Mucosa of rectum (tissue), 2 donors: ENCODE data around the gene TFB1M.
"Not testable (repeated sequence)": the region's sequence is repeated elsewhere in the genome, so short reads cannot be mapped to it uniquely, and the experiment has no call there.

Experiments
- H3K27ac ChIP-seq, 2 donors: one replicate each; pipeline ENCODE4 v1.7.0; 2013; ENCODE audit warnings: inconsistent platforms in 2 of 2, low read depth in 2 of 2, low read length in 2 of 2
- H3K27me3 ChIP-seq, 2 donors: one replicate each; pipeline ENCODE4 v1.7.0; 2013; ENCODE audit warnings: low read length in 2 of 2; ENCODE audit not compliant: control insufficient read depth in 2 of 2, insufficient read depth in 2 of 2
- H3K36me3 ChIP-seq, 2 donors: one replicate each; pipeline ENCODE4 v1.7.0; 2013; ENCODE audit warnings: low read length in 2 of 2; ENCODE audit not compliant: control insufficient read depth in 2 of 2, insufficient read depth in 2 of 2
- H3K4me1 ChIP-seq, 2 donors: one replicate each; pipeline ENCODE4 v1.7.0; 2013; ENCODE audit warnings: low read length in 2 of 2, mild to moderate bottlenecking in 1 of 2; ENCODE audit not compliant: control insufficient read depth in 2 of 2, insufficient read depth in 2 of 2
- H3K4me3 ChIP-seq, 2 donors: one replicate each; pipeline ENCODE4 v1.7.0; 2013; ENCODE audit warnings: low read length in 2 of 2
- H3K9ac ChIP-seq, 2 donors: one replicate each; pipeline ENCODE4 v1.7.0; 2013; ENCODE audit warnings: low read length in 2 of 2, low read depth in 1 of 2, mild to moderate bottlenecking in 1 of 2
- H3K9me3 ChIP-seq, 2 donors: one replicate each; pipeline ENCODE4 v1.7.0; 2013; ENCODE audit warnings: low read length in 2 of 2; ENCODE audit not compliant: control insufficient read depth in 2 of 2
- donor health status: healthy.
- donor health status: Normal muscosa, but diverticular disease.

TFB1M gene

DNA sequence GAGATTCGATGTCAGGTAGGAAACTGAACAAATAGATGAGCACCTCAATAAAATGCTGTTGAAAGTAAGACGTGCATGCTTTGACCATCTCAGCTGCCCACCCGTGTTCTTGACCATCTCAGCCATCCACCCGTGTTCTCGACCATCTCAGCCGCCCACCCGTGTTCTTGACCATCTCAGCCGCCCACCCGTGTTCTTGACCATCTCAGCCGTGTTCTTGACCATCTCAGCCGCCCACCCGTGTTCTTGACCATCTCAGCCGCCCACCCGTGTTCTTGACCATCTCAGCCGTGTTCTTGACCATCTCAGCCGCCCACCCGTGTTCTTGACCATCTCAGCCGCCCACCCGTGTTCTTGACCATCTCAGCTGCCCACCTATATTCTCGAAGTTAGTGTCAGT is 95.6 kb downstream of the TFB1M start:
- H3K9ac ChIP-seq, H3K4me3 ChIP-seq, H3K9me3 ChIP-seq, H3K4me1 ChIP-seq, H3K27ac ChIP-seq, H3K27me3 ChIP-seq, H3K36me3 ChIP-seq: not testable (repeated sequence)

DNA sequence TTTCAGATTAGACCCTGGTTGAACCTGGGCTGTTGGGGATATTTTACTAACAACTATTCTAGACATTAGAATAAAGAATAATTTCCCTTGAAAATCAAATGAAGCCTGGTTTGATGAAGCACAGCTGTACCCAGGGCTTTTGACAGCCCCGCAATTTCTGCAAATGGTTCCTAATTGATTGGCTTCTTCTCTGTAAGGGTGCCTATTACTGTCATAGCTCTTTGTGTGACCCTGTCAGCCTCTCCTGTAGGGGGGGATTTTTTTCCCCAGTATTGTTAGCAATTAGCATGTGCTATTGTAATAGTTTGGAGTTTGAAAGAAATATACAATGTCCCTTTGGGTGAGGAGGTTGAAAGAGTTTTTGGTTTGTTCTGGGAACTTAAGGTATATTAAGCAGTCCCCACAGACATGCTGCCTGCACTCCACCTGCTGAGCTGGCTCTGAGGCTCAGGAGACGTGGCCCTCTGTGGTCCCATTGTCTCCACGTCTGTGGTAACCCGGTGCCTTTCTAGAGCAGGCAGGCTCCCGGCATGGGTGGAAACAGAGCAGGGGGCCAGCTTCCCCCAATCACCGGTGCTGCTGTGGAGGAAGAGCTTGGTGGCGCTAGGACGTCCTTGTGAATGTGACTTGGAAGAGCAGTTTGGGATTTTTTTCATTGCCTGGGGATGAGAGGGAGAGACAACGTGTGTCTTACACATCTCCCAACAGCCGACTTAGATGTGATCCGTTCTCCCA is 97.8 kb downstream of the TFB1M start:
- H3K4me1 ChIP-seq, result no peaks in the 10 kb centered on the region
- H3K9me3 ChIP-seq, result no peaks in the 10 kb centered on the region
- H3K27ac ChIP-seq, result no peak overlapping the region
- H3K9ac ChIP-seq, result no peak overlapping the region
- no peak overlapping the region for H3K4me3 ChIP-seq
- H3K36me3 ChIP-seq, result no peaks in the 10 kb centered on the region
- H3K27me3 ChIP-seq, result peaks cover 0 to 3% of the 10 kb centered on the region in 2 donors

GRCh38 chr6:155215906-155216305 is 98.4 kb downstream of the TFB1M start:
- Histone ChIP-seq H3K27me3 (peaks cover 0 to 3% of the 10 kb centered on the region in 2 donors), H3K36me3 (no peaks in the 10 kb centered on the region), H3K4me1 (no peaks in the 10 kb centered on the region), H3K27ac (no peak overlapping the region), H3K9ac (no peak overlapping the region), H3K9me3 (no peaks in the 10 kb centered on the region), H3K4me3 (no peak overlapping the region)

DNA sequence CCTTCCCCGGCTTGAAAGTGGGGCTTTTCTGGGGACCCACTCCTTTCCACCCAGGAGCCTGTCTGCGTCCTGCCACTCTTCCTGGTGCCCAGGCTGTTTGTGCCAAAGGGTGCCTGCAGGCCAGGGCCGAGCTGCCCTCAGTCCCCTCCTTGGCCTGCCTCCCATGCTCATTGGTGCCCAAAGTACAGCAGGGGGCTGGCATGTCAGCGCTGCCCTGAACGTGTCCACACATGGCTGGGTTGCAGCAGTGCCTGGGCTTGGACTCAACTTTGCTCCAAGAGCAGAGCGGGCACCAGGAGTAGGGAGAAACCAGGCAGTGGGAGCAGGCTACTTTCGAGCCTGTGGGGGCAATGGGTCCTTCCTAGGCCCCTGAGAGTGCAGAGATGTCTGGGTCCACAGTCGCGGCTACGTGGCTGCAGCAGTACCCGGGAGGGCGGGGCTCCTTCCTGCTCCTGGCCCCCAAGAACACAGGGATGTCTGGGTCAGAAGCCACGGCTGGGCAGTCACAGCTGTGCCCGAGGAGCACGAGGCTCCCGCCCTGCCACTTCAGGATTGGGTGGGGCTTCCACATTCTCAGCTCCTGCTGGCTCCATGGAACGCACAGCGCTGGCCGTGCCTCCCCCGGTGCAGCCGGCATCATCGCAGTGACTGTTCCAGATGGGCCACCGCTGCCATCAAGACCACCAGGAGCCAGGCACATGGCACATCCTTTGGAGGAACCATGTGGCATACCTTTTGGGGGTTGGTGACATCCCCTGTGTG is 100.5 kb downstream of the TFB1M start:
- H3K27me3 ChIP-seq, result peaks cover 0 to 3% of the 10 kb centered on the region in 2 donors
- H3K4me3 ChIP-seq, result no peak overlapping the region
- H3K36me3 ChIP-seq, result no peaks in the 10 kb centered on the region
- H3K9ac ChIP-seq, result no peak overlapping the region
- no peaks in the 10 kb centered on the region for H3K9me3 ChIP-seq
- H3K27ac ChIP-seq, result no peak overlapping the region
- no peaks in the 10 kb centered on the region for H3K4me1 ChIP-seq

GRCh38 chr6:155212616-155213380 is 101.5 kb downstream of the TFB1M start:
- no peak overlapping the region for H3K27ac ChIP-seq
- H3K9ac ChIP-seq, result no peak overlapping the region
- H3K27me3 ChIP-seq, result peaks cover 0 to 3% of the 10 kb centered on the region in 2 donors
- H3K4me3 ChIP-seq, result no peak overlapping the region
- no peaks in the 10 kb centered on the region for H3K36me3 ChIP-seq
- no peaks in the 10 kb centered on the region for H3K4me1 ChIP-seq
- no peaks in the 10 kb centered on the region for H3K9me3 ChIP-seq

GRCh38 chr6:155212106-155212505 is 102.2 kb downstream of the TFB1M start:
- Histone ChIP-seq H3K36me3 (no peaks in the 10 kb centered on the region), H3K4me1 (no peaks in the 10 kb centered on the region), H3K4me3 (no peak overlapping the region), H3K27me3 (peaks cover 0 to 3% of the 10 kb centered on the region in 2 donors), H3K9me3 (no peaks in the 10 kb centered on the region), H3K27ac (no peak overlapping the region), H3K9ac (no peak overlapping the region)

GRCh38 chr6:155207223-155207622 is 107.1 kb downstream of the TFB1M start:
- no peaks in the 10 kb centered on the region for H3K9me3 ChIP-seq
- H3K9ac ChIP-seq, result no peak overlapping the region
- H3K36me3 ChIP-seq, result no peaks in the 10 kb centered on the region
- no peak overlapping the region for H3K4me3 ChIP-seq
- no peak overlapping the region for H3K27ac ChIP-seq
- H3K27me3 ChIP-seq, result no peaks in the 10 kb centered on the region
- no peaks in the 10 kb centered on the region for H3K4me1 ChIP-seq
